Kidney (tissue), 22 donors: ENCODE measurements around the gene TSACC. TPM values are rescaled to one million over a fixed set of nuclear protein-coding genes. Genes with fewer than 3 reads are reported as not detected.
A peak's percentile ranks its signal among the peaks of the same experiment; 100 is the strongest.

Experiments used
- DNase-seq, 5 donors: peaks; one replicate each; pipeline ENCODE4 v3.0.0-alpha.2; 2013 to 2020
- FAIRE-seq: peaks from 2 replicates; lab custom pipeline; 2012; peaks lifted over from hg19 to GRCh38; lab: Jason Lieb, UNC
- H3K27ac ChIP-seq, 2 donors: one replicate each; pipeline ENCODE4 v1.7.0; 2013; ENCODE audit warnings: low read depth in 2 of 2, low read length in 2 of 2, inconsistent platforms in 1 of 2
- H3K27me3 ChIP-seq: one replicate; pipeline ENCODE4 v1.7.1; 2013; ENCODE audit warnings: low read length, inconsistent platforms; ENCODE audit not compliant: control insufficient read depth, insufficient read depth
- H3K36me3 ChIP-seq, 3 donors: one replicate each; pipeline versions ENCODE4 v1.7.0 to v1.7.1; 2013; ENCODE audit warnings: low read length in 3 of 3, control low read depth in 1 of 3, inconsistent platforms in 1 of 3; ENCODE audit not compliant: insufficient read depth in 3 of 3, control insufficient read depth in 2 of 3
- H3K4me1 ChIP-seq, 3 donors: one replicate each; pipeline versions ENCODE4 v1.7.0 to v1.7.1; 2013; ENCODE audit warnings: low read length in 3 of 3, inconsistent platforms in 1 of 3, low read depth in 1 of 3; ENCODE audit not compliant: control insufficient read depth in 2 of 3, insufficient read depth in 2 of 3
- H3K4me3 ChIP-seq, 3 donors: one replicate each; pipeline versions ENCODE4 v1.7.0 to v1.8.1; 2013; ENCODE audit warnings: low read length in 3 of 3, control low read depth in 1 of 3, inconsistent platforms in 1 of 3
- H3K9ac ChIP-seq, 3 donors: one replicate each; pipeline versions ENCODE4 v1.7.0 to v1.7.1; 2013; ENCODE audit warnings: low read length in 3 of 3, control low read depth in 1 of 3, inconsistent platforms in 1 of 3
- H3K9me3 ChIP-seq, 3 donors: one replicate each; pipeline versions ENCODE4 v1.7.0 to v1.7.1; 2013; ENCODE audit warnings: low read length in 3 of 3, control low read depth in 1 of 3, inconsistent platforms in 1 of 3; ENCODE audit not compliant: control insufficient read depth in 2 of 3, insufficient read depth in 1 of 3
- intact Hi-C: fragments of 100-400 bp; cut with DNase I; formaldehyde crosslinking; loops from one replicate; pipeline ENCODE4 v1.11.1; 2022
- long read RNA-seq, 10 donors: library from polyadenylated mRNA in 1 of 10; unstranded in 1 of 10; transcript quantifications; one replicate each; pipeline ENCODE4 v2.0.0 and lab custom pipeline, GENCODE V29; 2021 to 2026
- polyA plus RNA-seq: library from polyadenylated mRNA; stranded (reverse); fragments of 350-450 nt; fragmentation: Illumina TruSeq; extraction: RNeasy Lipid Tissue Mini Kit (QIAGEN cat#74804); gene quantifications from one replicate; pipeline ENCODE4 v1.2.3, GENCODE V29; 2014; ENCODE audit warnings: low read depth, low replicate concordance; ENCODE audit not compliant: insufficient read depth
- total RNA-seq: library from RNA; stranded (reverse); fragmentation: NEBNext Ultra II Directional; extraction: Animal tissue kit (Norgen Biotek cat#: 25700); gene quantifications from one replicate; pipeline ENCODE4 v1.2.1, GENCODE V29; 2021
- TF ChIP-seq, protein P1 (sequence below): IDR thresholded peaks from 3 replicates; pipeline ENCODE4 v1.5.1; 2012; ENCODE audit warnings: mild to moderate bottlenecking, moderate library complexity, borderline replicate concordance; ENCODE audit not compliant: insufficient read depth; ENCODE audit errors: extremely low read depth
- donor health status: control.
- donor health status: control.
- donor health status: control.
- donor health status: control.
- donor health status: control.
- donor health status: DM: yes; HTN: yes; CAD: no.
- donor health status: Normal renal cell carcinoma (clear cell type).

TSACC gene
- total RNA-seq (not detected), polyA plus RNA-seq (1.1 TPM)
- long read RNA-seq, donor 1, partial matches to known transcripts: 108 of 145 reads
- long read RNA-seq, donor 1, other reads (novel, unspliced or antisense): 37 of 145 reads
- long read RNA-seq, donor 2: 0 reads
- long read RNA-seq, donor 3: 0 reads
- long read RNA-seq, donor 4: 0 reads
- long read RNA-seq, donor 5: 0 reads
- long read RNA-seq, donor 6: 0 reads
- long read RNA-seq, donor 7, partial matches to known transcripts: 0 of 2 reads
- long read RNA-seq, donor 7, other reads (novel, unspliced or antisense): 2 of 2 reads
- long read RNA-seq, donor 8: 0 reads
- long read RNA-seq, donor 9: 0 reads
- long read RNA-seq, donor 10: 0 reads

DNA sequence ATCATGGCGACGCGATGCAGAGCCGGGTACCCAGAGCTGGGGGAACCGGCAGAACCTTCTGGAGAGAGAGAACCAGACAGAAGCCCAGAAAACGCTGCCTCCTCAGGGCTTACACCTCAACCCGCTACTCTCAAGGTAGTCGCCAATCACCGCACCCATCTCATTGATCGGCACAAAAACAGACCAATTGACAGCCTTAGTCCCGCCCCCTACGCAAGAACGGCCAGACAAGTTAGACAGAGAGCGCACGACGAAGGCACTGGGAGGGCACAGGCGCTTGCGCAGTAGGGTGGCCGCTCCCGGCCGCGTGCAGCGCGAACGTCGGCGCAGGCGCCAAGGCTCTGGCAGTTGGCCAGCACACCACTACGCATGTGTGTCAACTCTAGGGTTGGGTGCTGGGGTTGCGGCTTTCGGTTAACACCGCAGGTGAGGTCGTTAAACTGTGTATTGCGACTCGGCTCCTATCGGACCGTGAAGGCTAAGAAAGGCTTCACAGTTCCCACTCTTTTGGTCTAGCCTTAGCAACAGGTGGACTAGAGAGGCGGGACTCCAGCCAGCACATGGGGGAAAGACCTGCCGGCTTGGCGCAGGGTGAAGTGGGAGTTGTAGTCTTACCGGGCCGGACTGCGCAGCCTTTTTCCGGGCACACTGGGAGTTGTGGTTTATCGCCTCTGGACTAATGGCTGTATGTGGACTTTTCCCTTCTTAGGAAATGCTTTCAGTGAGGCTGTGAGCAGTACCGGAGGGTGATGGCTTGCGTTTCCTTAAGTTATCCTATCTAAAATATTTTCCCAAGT lies at the start of gene TSACC, which contains the start of gene CCT3:
Gene TSACC, plus strand, starts transcription at position 347 of the 797 bp plus-strand sequence. CDS start 1,232 bp downstream, outside the sequence.
Gene CCT3, minus strand, starts transcription at position 113 of the 797 bp plus-strand sequence. Its CDS starts 108 bp downstream, at position 5.
- peaks cover 0 to 11% (median 6%) of the 10 kb centered on the region in 3 donors for H3K4me1 ChIP-seq
- peaks cover 0 to 22% (median 6%) of the 10 kb centered on the region in 3 donors for H3K36me3 ChIP-seq
- no peaks in the 10 kb centered on the region for H3K27me3 ChIP-seq
- no peaks in the 10 kb centered on the region for H3K9me3 ChIP-seq
- DNase-seq: peak; percentile 99 to 100 (median 99)
- H3K4me3 ChIP-seq: peak within 1 kb of the TSS; percentile 84 to 98 (median 97)
- H3K27ac ChIP-seq: peak within 1 kb of the TSS; percentile 82 to 86
- TF ChIP-seq, protein P1, sequence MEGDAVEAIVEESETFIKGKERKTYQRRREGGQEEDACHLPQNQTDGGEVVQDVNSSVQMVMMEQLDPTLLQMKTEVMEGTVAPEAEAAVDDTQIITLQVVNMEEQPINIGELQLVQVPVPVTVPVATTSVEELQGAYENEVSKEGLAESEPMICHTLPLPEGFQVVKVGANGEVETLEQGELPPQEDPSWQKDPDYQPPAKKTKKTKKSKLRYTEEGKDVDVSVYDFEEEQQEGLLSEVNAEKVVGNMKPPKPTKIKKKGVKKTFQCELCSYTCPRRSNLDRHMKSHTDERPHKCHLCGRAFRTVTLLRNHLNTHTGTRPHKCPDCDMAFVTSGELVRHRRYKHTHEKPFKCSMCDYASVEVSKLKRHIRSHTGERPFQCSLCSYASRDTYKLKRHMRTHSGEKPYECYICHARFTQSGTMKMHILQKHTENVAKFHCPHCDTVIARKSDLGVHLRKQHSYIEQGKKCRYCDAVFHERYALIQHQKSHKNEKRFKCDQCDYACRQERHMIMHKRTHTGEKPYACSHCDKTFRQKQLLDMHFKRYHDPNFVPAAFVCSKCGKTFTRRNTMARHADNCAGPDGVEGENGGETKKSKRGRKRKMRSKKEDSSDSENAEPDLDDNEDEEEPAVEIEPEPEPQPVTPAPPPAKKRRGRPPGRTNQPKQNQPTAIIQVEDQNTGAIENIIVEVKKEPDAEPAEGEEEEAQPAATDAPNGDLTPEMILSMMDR: no peak
- FAIRE-seq: peak; percentile 93
- H3K9ac ChIP-seq: peak within 1 kb of the TSS; percentile 77 to 96 (median 90)
- intact Hi-C loops: no loop called here

DNA sequence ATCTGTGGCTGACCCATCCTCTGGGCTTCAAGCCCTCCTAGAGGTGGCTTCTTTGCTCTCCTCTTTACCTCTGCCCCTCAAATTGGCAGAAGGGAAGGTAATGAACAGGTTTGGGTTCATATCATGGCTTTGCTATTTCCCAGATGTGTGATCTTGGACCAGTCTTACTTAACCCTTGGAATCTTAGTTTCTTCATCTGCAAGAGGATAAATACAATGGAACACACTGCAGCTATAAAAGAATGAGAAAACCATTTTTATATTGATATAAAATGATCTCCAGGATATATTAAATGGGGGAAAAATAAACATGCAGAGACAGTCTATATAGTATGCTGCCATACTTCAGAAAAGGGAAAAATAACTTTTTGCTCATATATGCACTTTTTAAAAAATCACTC lies 48.5 kb upstream of the TSACC start:
- intact Hi-C loops: no loop called here
- no peak for FAIRE-seq

DNA sequence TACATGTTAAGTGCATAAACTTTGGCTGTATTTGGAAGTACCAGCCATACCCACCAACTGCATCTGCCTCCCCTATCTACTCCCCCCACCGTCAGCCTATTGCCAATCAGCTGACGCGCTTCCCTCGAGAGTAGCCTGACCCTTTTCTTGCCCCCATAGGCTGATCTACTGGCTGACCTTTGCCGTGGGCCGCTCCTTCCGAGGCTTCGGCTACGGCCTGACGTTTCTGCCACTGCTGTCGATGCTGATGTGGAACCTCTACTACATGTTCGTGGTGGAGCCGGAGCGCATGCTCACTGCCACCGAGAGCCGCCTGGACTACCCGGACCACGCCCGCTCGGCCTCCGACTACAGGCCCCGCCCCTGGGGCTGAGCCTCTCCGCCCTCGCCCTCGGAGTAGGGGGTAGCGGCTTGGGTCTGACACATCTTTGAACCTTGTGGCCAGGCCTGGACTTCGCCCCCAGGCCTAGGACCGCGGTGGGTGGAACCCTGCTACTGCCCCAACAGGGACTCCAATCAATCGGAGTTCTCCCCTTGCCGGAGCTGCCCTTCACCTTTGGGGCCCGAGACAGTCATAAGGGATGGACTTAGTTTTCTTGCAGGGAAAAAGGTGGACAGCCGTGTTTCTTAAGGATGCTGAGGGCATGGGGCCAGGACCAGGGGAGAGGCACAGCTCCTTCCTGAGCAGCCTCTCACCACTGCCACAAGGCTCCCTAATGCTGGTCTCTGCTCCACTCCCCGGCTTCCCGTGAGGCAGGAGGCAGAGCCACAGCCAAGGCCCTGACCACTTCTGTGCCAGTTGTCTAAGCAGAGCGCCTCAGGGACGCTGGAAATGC lies 46.9 kb upstream of the TSACC start:
- intact Hi-C loops: no loop called here

More for the DNA sequence above, 48.5 kb upstream of the TSACC start:
- DNase-seq: no peak
- H3K4me3 ChIP-seq: no peak overlapping the region
- TF ChIP-seq, protein P1: no peak
- no peak overlapping the region for H3K9ac ChIP-seq
- H3K27me3 ChIP-seq: no peaks in the 10 kb centered on the region
- no peaks in the 10 kb centered on the region for H3K9me3 ChIP-seq
- H3K4me1 ChIP-seq: peaks cover 0 to 16% (median 11%) of the 10 kb centered on the region in 3 donors
- peaks cover 0 to 2% (median 2%) of the 10 kb centered on the region in 3 donors for H3K36me3 ChIP-seq
- H3K27ac ChIP-seq: no peak overlapping the region

More for the DNA sequence above, 46.9 kb upstream of the TSACC start:
- Histone ChIP-seq H3K9ac (peak overlapping the region; percentile 57 to 92 (median 68)), H3K27ac (peak overlapping the region; percentile 84 to 85), H3K27me3 (no peaks in the 10 kb centered on the region), H3K36me3 (peaks cover 0 to 2% (median 2%) of the 10 kb centered on the region in 3 donors), H3K9me3 (no peaks in the 10 kb centered on the region), H3K4me3 (peak overlapping the region; percentile 66 to 82 (median 76)), H3K4me1 (peaks cover 0 to 20% (median 13%) of the 10 kb centered on the region in 3 donors)
- DNase-seq (peak; percentile 88 to 94 (median 92)), FAIRE-seq (no peak)
- TF ChIP-seq, protein P1: no peak
